GM18498 (cell line): ENCODE results near the gene VSIR.

Experiments used
- ATAC-seq: cut with Tn5 transposase; IDR thresholded peaks from one replicate; pipeline ENCODE4 v1.9.1; 2021; ENCODE audit warnings: mild to moderate bottlenecking, moderate library complexity; ENCODE audit not compliant: unreplicated experiment

VSIR gene

GRCh38 chr10:71807557-71808510 lies 34.5 kb upstream of the VSIR start:
- no peak for ATAC-seq

GRCh38 chr10:71806704-71807556 lies 33.6 kb upstream of the VSIR start:
- no peak for ATAC-seq

GRCh38 chr10:71805776-71806703 lies 32.7 kb upstream of the VSIR start:
- no peak for ATAC-seq

GRCh38 chr10:71804077-71804476 lies 30.8 kb upstream of the VSIR start:
- ATAC-seq, result no peak

- ATAC-seq, result no peak
Measured at GRCh38 chr10:71802715-71803488, 29.6 kb upstream of the VSIR start.

- ATAC-seq, result no peak
Measured at GRCh38 chr10:71802235-71802634, 28.9 kb upstream of the VSIR start.

- peak; percentile 80 for ATAC-seq
Measured at GRCh38 chr10:71801361-71801760, 28.0 kb upstream of the VSIR start.

- no peak for ATAC-seq
Measured at GRCh38 chr10:71799608-71800453, 26.5 kb upstream of the VSIR start.

- no peak for ATAC-seq
Measured at GRCh38 chr10:71799112-71799511, 25.8 kb upstream of the VSIR start.

- ATAC-seq, result no peak
Measured at GRCh38 chr10:71798308-71798624, 24.9 kb upstream of the VSIR start.

GRCh38 chr10:71797533-71798307 lies 24.4 kb upstream of the VSIR start:
- ATAC-seq, result no peak

- ATAC-seq, result no peak
Measured at GRCh38 chr10:71796749-71797405, 23.6 kb upstream of the VSIR start.

- no peak for ATAC-seq
Measured at GRCh38 chr10:71795248-71795647, 21.9 kb upstream of the VSIR start.

- ATAC-seq, result no peak
Measured at GRCh38 chr10:71790749-71791440, 17.6 kb upstream of the VSIR start.

- ATAC-seq, result no peak
Measured at GRCh38 chr10:71789871-71790270, 16.6 kb upstream of the VSIR start.

GRCh38 chr10:71788954-71789353 lies 15.6 kb upstream of the VSIR start:
- no peak for ATAC-seq

GRCh38 chr10:71784679-71785272 lies 11.5 kb upstream of the VSIR start:
- ATAC-seq, result no peak
